ENCODE data around the gene PTPN2.
"Not testable (repeated sequence)": the region's sequence is repeated elsewhere in the genome, so short reads cannot be mapped to it uniquely, and the experiment has no call there.

Gene PTPN2

DNA sequence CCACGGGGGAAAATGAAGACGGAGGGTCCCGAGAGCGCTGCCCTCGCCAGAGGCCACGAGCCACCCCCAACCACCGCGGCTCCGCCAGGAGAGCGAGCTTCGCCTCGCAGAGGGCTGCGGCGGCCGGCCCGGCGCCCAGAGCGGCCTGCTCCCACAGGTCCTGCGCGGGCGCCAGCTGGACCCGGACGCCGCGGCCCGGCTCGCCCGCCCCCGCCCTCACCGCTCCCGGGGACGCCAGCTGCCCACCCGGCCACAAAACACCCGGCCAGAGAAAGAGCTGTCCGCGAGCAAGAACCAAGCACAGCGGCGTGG is 709 bp downstream of the PTPN2 start:
- TF ChIP-seq CTCF (IDR thresholded peaks at IDR 0.05; ENCODE audit: low read depth, low read length, missing control alignments), result no peak
- H3K4me3 ChIP-seq (ENCODE audit: low read depth, low read length), result peak overlapping the region; percentile 90
- no peak for DNase-seq (ENCODE audit: low read depth)

- TF ChIP-seq CTCF (IDR thresholded peaks at IDR 0.05; ENCODE audit: low read depth, low read length, missing control alignments), result no peak
- H3K4me3 ChIP-seq (ENCODE audit: low read depth, low read length), result peak overlapping the region; percentile 90
- DNase-seq (ENCODE audit: low read depth), result no peak
These were observed 1.3 kb downstream of the PTPN2 start for GRCh38 chr18:12882453-12883371.

GRCh38 chr18:12880541-12880910 is 3.5 kb downstream of the PTPN2 start:
- TF ChIP-seq CTCF (IDR thresholded peaks at IDR 0.05; ENCODE audit: low read depth, low read length, missing control alignments), result no peak
- no peak overlapping the region; the same call in 1 of the 2 replicates for H3K4me3 ChIP-seq (ENCODE audit: low read depth, low read length)
- DNase-seq (ENCODE audit: low read depth), result no peak

GRCh38 chr18:12879840-12880540 is 4.0 kb downstream of the PTPN2 start:
- peak overlapping the region; percentile 29 for H3K4me3 ChIP-seq (ENCODE audit: low read depth, low read length)
- no peak for TF ChIP-seq CTCF (IDR thresholded peaks at IDR 0.05; ENCODE audit: low read depth, low read length, missing control alignments)
- no peak for DNase-seq (ENCODE audit: low read depth)

GRCh38 chr18:12874992-12875391 is 9.0 kb downstream of the PTPN2 start:
- not testable (repeated sequence) for DNase-seq (ENCODE audit: low read depth); H3K4me3 ChIP-seq (ENCODE audit: low read depth, low read length)

GRCh38 chr18:12873961-12874567 is 10.0 kb downstream of the PTPN2 start:
- DNase-seq (ENCODE audit: low read depth); H3K4me3 ChIP-seq (ENCODE audit: low read depth, low read length): not testable (repeated sequence)

DNA sequence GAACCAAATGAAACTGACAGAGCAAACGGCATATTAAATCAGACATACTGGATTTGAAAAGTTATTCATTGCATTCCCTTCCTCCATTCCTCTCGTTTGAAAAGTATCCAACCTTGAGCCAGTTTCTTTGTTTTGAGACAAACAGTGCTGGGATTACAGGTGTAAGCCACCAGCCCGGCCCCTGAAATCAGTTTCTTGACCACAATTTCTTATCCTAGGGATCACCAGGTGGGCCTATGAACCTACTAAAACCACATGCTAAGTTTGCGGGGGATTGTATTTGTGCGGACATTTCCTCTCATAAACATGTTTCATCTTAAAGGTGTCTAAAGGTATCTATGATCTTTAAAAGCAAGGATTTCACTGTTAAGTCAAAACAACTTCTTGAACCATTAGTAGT is 11.6 kb downstream of the PTPN2 start:
- TF ChIP-seq CTCF (IDR thresholded peaks at IDR 0.05; ENCODE audit: low read depth, low read length, missing control alignments), result no peak
- no peak for DNase-seq (ENCODE audit: low read depth)
- H3K4me3 ChIP-seq (ENCODE audit: low read depth, low read length), result no peak overlapping the region

All from GM12864 (cell line).